SKM-1 (cell line): ENCODE measurements around the gene PLEKHM3.
A peak's percentile ranks its signal among the peaks of the same experiment; 100 is the strongest.

Experiments used
- DNase-seq: peaks from one replicate; lab custom pipeline; 2025; ENCODE audit not compliant: unreplicated experiment; lab: John Stamatoyannopoulos, UW

The PLEKHM3 gene

GRCh38 chr2:207993151-207993763 lies 32.1 kb downstream of the PLEKHM3 start:
- no peak for DNase-seq

- DNase-seq: no peak
Measured at GRCh38 chr2:207991944-207992343, 33.4 kb downstream of the PLEKHM3 start.

GRCh38 chr2:207990784-207991183 lies 34.5 kb downstream of the PLEKHM3 start:
- DNase-seq: no peak

- no peak for DNase-seq
Measured at GRCh38 chr2:207988975-207989374, 36.4 kb downstream of the PLEKHM3 start.

GRCh38 chr2:207987025-207987716 lies 38.2 kb downstream of the PLEKHM3 start:
- DNase-seq: no peak

GRCh38 chr2:207984765-207985480 lies 40.4 kb downstream of the PLEKHM3 start:
- DNase-seq: no peak

GRCh38 chr2:207983641-207984042 lies 41.7 kb downstream of the PLEKHM3 start:
- DNase-seq: peak; percentile 45

- no peak for DNase-seq
Measured at GRCh38 chr2:207978177-207978948, 47.0 kb downstream of the PLEKHM3 start.

- no peak for DNase-seq
Measured at GRCh38 chr2:207975921-207976320, 49.4 kb downstream of the PLEKHM3 start.

- DNase-seq: peak; percentile 60
Measured at GRCh38 chr2:207974216-207974605, 51.1 kb downstream of the PLEKHM3 start.

GRCh38 chr2:207970826-207971180 lies 54.5 kb downstream of the PLEKHM3 start:
- no peak for DNase-seq

GRCh38 chr2:207970147-207970825 lies 55.0 kb downstream of the PLEKHM3 start:
- DNase-seq: no peak

GRCh38 chr2:207969249-207969648 lies 56.1 kb downstream of the PLEKHM3 start:
- DNase-seq: no peak

GRCh38 chr2:207967121-207967520 lies 58.2 kb downstream of the PLEKHM3 start:
- DNase-seq: no peak

GRCh38 chr2:207960911-207961310 lies 64.4 kb downstream of the PLEKHM3 start:
- DNase-seq: no peak

- DNase-seq: no peak
Measured at GRCh38 chr2:207960090-207960489, 65.2 kb downstream of the PLEKHM3 start.

GRCh38 chr2:207956771-207957170 lies 68.6 kb downstream of the PLEKHM3 start:
- DNase-seq: no peak

- DNase-seq: no peak
Measured at GRCh38 chr2:207955456-207955855, 69.9 kb downstream of the PLEKHM3 start.

- no peak for DNase-seq
Measured at GRCh38 chr2:207953354-207953753, 72.0 kb downstream of the PLEKHM3 start.

- DNase-seq: no peak
Measured at GRCh38 chr2:207952564-207953345, 72.6 kb downstream of the PLEKHM3 start.
